NCI-H1105 treated with DMSO at 0.1 percent for 48 hours (cell line): Measurements from ENCODE around the gene SVIL.
"Not testable (repeated sequence)": the region's sequence is repeated elsewhere in the genome, so short reads cannot be mapped to it uniquely, and the experiment has no call there.

Experiments used
- DNase-seq: peaks from one replicate; lab custom pipeline; 2025; lab: John Stamatoyannopoulos, UW

The SVIL gene

DNA sequence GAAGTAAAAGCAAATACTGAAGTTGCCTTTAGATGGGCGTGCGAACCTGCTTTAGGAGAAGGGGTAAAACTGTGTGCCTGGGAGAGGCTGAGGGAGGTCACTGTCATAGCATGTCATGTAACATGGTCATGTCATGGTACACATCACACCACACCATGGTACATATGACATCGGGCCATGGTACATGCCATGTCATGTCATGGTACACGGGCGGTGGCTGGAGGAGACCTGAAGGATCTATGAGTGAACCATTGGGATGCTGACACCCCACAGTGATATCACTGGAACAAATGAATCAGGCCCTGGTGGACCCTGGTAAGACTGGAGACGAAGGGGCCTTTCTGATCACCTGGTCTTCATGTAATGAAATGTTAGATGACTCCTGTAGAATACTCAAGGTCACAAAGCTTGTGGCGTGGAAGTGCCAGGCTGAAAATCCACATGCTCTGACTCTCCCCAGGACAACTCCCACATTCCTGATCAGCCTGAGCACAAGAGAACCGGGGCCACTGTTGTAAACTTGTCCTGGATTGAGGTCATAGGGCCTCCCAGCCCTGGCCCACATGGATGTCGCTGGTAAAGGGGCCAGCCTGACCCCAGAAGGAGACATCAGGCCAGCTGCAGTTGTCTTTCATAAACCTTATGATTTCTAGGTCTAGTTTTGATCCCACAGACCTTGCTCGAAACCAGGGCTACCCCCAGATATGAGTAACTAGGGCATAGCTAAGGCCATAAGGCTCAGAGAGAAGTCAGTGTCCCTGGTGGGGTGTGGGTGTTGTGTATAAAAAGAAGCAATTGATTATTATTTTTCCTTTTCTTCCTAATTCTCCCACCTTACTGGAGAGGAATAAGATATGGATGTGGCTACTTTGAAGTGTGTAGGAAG lies 60.3 kb downstream of the SVIL start:
- not testable (repeated sequence) for DNase-seq

DNA sequence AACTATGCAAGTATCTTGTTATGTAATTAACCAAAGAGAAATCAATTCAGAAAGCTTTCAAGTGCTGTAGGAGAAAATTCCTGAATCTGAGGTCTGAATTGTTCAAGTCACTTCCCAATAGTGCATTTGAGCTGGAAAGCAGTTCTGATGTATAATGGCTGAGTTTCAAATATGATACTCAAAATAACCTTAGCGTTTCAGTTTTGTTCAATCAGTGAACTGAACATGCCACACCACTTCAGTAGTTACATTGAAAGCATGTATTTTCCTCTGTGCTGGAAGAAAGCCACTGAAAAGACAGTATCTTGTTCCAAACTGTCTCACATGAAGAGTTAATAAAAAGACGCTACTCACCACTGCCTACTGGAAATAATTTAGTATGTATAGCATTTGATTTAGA lies 64.5 kb downstream of the SVIL start:
- not testable (repeated sequence) for DNase-seq

- no peak for DNase-seq
These were observed 65.0 kb downstream of the SVIL start for GRCh38 chr10:29569795-29570194.

- no peak for DNase-seq
These were observed 67.8 kb downstream of the SVIL start for GRCh38 chr10:29567003-29567402.

GRCh38 chr10:29566209-29566608 lies 68.6 kb downstream of the SVIL start:
- not testable (repeated sequence) for DNase-seq

GRCh38 chr10:29563420-29564035 lies 71.2 kb downstream of the SVIL start:
- DNase-seq: no peak

DNA sequence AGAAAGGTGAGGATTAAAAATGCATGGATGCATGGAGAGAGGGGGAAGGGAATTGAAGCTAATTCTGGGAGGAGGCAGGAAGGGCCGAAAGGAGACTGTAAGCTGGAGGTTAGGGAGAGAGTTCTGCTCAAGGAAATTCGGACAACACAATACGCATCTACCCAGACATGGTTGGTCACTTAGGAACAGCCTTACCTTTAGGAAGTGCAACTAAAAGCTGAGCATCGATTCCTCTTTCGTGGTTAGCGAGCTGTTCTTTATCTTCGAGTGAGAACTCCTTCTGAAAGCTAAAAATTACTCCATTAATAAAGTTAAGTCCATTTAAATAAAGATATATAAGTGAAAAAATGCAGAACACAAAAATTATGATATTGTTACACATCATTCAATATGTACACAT lies 71.8 kb downstream of the SVIL start:
- DNase-seq: not testable (repeated sequence)

- DNase-seq: peak; percentile 6
These were observed 74.8 kb downstream of the SVIL start for GRCh38 chr10:29559996-29560395.

DNA sequence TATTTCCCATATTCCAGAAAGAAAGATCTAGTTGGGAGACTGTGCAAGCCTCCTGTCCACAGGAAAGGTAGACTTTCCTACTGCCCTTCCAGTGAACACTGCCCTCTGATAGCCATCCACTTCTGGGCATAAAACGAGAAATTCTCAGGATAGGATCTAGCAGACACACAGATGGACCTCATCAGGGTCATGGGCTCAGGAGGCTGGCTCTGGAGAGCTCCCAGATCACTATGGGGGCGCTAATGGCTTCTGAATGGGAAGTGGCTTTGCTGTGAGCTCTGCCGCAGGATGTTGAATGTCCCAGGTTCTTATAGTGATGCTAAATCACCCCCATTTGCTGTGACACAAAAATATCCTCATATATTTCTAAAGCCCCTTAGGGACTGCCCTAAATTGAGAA lies 77.1 kb downstream of the SVIL start:
- no peak for DNase-seq

DNA sequence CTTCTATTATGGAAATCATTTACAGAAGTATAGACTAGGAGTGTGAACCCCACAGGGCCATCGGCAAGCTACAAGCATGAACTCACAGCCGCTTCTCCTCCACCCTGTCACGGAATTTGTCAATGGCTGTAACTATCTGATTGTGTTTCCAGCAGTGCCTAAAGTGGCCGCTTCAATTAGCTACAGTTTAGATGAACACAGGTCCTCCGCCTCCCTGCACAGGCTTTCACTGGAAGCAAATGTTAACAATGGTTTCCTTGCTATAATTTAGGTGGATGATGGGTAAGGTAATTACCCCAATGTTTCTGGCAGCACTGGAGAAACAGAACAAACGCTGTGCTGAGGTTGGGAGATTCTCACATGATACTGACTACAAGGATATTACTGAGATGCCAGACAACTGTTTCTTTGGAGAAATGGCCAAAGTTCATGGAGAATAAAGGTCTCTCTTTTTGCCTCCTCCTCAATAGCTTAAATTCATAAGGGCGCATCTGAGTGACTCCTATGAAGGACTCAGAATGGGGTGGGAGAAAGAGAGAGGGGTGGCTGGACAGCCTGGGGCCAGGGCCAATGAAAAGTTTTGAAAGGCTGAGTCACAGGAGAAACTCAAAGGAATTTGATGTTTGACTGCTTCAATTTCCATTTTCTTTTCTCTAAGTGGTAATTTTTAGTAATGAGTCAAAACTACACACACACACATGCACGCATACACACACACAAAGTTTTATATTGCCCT lies 78.9 kb downstream of the SVIL start:
- no peak for DNase-seq

- no peak for DNase-seq
These were observed 79.6 kb downstream of the SVIL start for GRCh38 chr10:29555091-29555745.

GRCh38 chr10:29554660-29555059 lies 80.1 kb downstream of the SVIL start:
- no peak for DNase-seq

DNA sequence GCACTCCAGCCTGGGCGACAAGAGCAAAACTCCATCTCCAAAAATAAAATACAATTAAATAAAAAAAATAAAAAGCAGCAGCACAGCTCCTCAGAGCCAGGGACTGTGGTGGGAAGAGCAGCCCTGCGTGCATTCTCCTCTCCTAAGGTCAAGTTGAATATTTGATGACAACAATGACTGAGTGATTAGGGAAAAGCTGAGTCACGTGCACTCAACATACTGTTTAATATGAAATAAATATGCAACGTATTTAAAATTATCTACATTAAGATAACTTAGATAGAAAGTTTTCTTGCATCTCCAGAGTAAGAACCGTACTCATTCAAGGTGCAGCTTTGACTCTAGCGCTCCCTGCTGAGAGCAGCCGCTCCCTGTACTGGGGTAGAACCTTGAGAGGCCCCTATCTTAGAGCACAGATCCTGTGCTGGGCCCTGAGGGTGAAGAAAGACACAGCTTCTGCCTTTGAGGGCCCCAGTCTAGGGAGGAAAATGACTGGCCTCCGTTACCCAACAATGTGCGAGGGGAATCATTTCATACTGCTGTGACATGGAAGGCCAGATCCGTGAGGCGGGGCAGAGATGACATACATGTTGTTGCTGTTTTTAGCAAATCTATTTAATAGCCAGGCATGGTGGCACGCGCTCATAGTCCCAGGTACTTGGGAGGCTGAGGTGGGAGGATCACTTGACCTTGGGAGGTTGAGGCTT lies 81.1 kb downstream of the SVIL start:
- DNase-seq: no peak

DNA sequence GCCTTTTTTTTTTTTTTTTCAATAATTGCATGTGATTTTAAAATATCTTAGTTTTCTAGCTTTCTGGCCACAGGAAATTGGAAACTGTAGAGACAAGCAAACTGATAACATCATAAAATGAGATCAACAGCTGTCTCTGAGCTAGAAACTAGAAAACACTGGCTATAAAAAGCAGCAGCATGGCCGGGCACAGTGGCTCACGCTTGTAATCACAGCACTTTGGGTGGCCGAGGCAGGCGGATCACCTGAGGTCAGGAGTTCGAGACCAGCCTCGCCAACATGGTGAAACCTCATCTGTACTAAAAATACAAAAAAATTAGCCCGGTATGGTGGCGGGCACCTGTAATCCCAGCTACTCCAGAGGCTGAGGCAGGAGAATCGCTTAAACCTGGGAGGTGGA lies 81.7 kb downstream of the SVIL start:
- DNase-seq: not testable (repeated sequence)

DNA sequence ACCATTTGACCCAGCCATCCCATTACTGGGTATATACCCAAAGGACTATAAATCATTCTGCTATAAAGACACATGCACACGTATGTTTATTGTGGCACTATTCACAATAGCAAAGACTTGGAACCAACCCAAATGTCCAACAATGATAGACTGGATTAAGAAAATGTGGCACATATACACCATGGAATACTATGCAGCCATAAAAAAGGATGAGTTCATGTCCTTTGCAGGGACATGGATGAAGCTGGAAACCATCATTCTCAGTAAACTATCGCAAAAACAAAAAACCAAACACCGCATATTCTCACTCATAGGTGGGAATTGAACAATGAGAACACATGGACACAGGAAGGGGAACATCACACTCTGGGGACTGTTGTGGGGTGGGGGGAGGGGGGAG lies 85.3 kb downstream of the SVIL start:
- not testable (repeated sequence) for DNase-seq

DNA sequence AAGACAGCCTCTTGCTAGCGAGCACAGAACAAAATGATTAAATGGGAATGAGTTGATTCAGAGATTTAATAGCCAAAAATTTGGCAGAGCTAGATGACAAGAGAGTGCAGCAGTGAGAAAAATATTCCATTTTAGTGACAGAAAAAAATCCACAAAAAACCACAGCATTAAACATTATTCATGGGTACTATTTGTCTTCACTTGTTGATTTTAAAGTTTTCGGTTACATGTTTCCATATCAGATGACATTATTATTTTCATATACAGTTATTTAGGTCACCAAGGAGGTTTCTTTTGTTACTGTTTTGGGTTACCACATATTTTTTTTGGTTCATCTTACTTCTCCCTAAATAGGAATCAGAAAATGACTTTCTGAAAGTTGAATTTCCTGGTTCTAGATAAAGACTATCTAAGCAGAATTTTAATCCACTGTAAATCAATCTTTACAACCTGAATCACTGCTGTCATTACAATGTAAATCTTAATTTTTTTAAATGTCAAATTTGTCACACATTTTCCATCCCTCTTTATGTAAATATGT lies 87.9 kb downstream of the SVIL start:
- DNase-seq: no peak

DNA sequence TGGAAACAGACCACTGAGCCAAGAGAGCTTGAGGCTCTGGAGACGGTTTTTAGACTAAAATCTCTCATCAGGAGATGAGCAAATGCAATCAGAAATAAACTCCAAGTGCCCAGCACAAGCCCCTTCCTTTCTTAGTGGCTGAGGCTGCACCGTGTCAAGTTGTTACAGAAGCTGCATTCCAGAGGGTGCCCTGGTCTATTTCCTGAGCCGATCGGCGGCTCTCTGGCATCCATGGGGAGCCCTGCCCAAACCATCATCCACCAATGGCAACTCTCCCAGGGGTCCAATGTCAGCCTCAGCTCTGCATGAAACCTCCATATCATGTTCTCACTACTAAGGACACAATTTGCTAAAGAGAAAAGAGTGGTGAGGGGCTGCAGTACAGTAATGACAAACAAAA lies 89.6 kb downstream of the SVIL start:
- DNase-seq: no peak

DNA sequence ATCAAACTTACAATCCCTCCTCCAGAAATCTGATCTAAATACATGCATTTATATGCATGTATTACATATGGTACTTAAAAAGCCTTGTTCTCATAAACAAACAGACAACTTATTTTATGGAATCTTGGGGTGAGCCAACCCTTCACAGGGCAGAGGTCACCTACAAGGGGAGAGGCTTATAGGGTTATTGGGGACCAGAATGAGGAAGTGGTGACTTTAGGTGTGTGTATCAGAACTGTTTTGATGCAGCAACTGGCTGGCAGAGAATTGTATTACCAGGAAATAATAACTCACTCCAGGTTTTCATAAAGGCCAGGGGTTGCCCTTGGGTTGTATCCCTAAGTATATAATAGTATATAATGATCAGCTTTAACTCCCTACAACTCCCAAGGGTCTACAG lies 91.1 kb downstream of the SVIL start:
- no peak for DNase-seq

DNA sequence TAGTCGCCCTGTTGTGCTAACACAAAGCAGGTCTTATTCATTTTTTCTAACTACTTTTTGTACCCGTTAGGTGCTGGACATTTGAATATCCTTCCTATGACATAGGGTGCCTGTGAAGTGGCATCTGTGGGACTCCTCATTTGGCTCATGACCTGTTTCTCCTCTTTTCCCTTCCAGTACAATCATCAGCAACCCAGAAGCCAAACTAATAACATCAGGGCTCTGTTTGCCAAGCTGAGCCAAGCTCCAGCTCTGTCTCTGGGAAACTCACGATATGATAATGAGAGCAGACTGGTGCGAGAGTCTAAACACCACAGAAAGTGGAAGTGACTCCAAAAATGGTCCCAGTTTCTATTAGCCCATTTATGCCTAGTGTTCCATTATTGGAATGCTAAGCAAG lies 92.0 kb downstream of the SVIL start:
- no peak for DNase-seq

DNA sequence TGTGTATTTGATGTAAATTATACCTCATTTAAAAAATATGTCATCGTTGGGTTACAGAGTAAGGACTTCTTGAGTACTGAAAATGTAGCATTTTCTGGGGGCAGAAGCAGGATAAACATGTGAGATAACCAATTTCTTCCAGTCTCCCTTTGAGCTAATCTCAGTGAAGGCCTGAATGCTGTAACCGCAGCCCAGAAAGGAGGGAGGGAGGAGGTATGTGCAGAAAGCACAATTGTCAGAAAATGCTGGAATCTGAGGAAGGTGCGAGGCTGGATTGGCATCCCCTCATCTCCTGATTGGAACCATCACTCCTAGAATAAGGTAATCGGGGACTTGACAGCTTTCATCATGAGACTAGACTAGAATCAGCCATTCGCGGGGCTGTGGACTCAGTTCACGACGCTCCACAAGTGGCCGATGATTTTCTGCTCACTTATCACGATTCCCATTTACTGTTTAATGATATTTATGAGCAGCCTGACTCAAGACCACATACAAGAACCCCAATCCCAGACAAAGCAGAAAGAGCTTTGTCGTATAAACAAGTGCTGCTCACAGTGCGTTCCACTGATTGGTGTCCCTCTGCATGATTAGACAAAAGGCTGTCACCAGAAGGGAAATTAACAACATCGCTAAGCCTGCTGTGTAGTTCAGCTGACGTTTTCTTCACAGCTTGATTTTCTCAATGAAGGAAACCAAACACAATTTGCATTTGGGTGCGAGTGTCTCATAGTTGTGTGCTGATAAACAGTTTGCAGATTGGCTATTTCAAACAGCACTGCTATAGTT lies 93.2 kb downstream of the SVIL start:
- no peak for DNase-seq

DNA sequence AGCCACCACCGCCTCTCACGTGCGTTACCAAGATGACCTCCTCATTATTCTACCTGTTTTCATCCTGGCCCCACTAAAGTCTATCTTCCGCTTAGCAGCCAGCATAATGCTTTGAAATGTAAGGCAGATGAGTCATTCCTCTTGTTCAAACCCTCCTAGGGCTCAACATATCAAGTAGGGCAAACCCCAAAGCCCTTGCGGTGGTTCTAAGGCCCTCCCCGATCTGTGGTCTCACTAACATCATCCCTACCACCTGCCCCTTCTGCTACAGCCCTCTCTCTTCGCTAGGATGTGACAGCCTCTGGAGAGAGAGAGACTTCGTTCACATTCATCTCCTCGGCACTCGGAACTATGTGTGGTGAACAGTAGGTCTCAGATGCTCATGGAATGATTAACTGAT lies 94.8 kb downstream of the SVIL start:
- DNase-seq: no peak
